Right lobe of liver (tissue), 6 donors: ENCODE results near the gene TAS2R4. TPM values are rescaled to one million over a fixed set of nuclear protein-coding genes. Genes with fewer than 3 reads are reported as not detected.

Source experiments
- ATAC-seq, 4 donors: fragments of 200-7000 bp; cut with Tn5 transposase; one replicate each; pipeline ENCODE4 v1.9.1; 2020; ENCODE audit warnings: mild to moderate bottlenecking in 4 of 4, moderate library complexity in 4 of 4
- DNase-seq, 3 donors: peaks; one replicate each; pipeline ENCODE4 v3.0.0-alpha.2; 2020
- H3K27ac ChIP-seq, 3 donors: fragments of 200-600 bp; one replicate each; pipeline ENCODE4 v1.8.0; 2022
- H3K27me3 ChIP-seq, 2 donors: fragments of 200-600 bp; one replicate each; pipeline ENCODE4 v1.8.0; 2022
- H3K36me3 ChIP-seq, 4 donors: fragments of 200-600 bp; sonication (generic) in 1 of 4; one replicate each; pipeline versions ENCODE4 v1.5.1 to v1.8.0; 2017 to 2022; ENCODE audit warnings: control low read depth in 1 of 4
- H3K4me1 ChIP-seq, 4 donors: fragments of 200-600 bp; sonication (generic) in 1 of 4; one replicate each; pipeline versions ENCODE4 v1.5.1 to v1.8.0; 2017 to 2022; ENCODE audit warnings: control low read depth in 1 of 4
- H3K4me3 ChIP-seq, 3 donors: fragments of 200-600 bp; one replicate each; pipeline ENCODE4 v1.8.0; 2022
- H3K9me3 ChIP-seq, 4 donors: fragments of 200-600 bp; sonication (generic) in 1 of 4; one replicate each; pipeline versions ENCODE4 v1.5.1 to v1.8.0; 2017 to 2022; ENCODE audit warnings: control low read depth in 1 of 4
- POLR2A ChIP-seq: fragments of 450-650 bp; IDR thresholded peaks from one replicate; pipeline ENCODE4 v1.6.1; 2017; ENCODE audit warnings: antibody characterized with exemption, mild to moderate bottlenecking
- WGBS: methylation state at CpG from one replicate; pipeline ENCODE4 v1.1.6; 2018; ENCODE audit warnings: low coverage, low lambda C conversion rate; ENCODE audit not compliant: insufficient coverage; ENCODE audit errors: missing lambda C conversion rate; 5-methylcytosine and 5-hydroxymethylcytosine counted together
- intact Hi-C, 2 donors: fragments of 100-400 bp; cut with DNase I; formaldehyde crosslinking; loops; one replicate each; pipeline versions ENCODE4 v1.11.2 to v1.14.1; 2022
- long read RNA-seq: library from polyadenylated mRNA; unstranded; transcript quantifications from one replicate; pipeline ENCODE4 v2.0.0, GENCODE V29; 2019
- total RNA-seq, 6 experiments: library from RNA; depleted of rRNA in 2 of 6; stranded (reverse); fragments of >200 nt in 2 of 6; fragmentation: NEBNext Ultra II Directional in 3 of 6; extraction: Animal tissue kit (Norgen Biotek cat#: 25700) in 3 of 6; gene quantifications; one replicate each; pipeline versions ENCODE4 v1.1.0 to v1.2.4, GENCODE V29; 2016 to 2023
- TF ChIP-seq, protein P1 (sequence below), 4 donors: fragments of 200-600 bp in 3 of 4; fragments of 450-650 bp in 1 of 4; IDR thresholded peaks; one replicate each; pipeline versions ENCODE4 v1.5.1 to v1.8.0; 2016 to 2022; ENCODE audit warnings: antibody characterized with exemption in 4 of 4, mild to moderate bottlenecking in 2 of 4
- donor health status: DM: no; HTN: yes; CAD: no.
- donor health status: DM: no; HTN: no; CAD: no.
- donor health status: DM: no; HTN: no; CAD: no.
- donor health status: DM: no; HTN: yes; CAD: no.
- donor health status: DM: no; HTN: yes; CAD: no.

TAS2R4 gene, protein sequence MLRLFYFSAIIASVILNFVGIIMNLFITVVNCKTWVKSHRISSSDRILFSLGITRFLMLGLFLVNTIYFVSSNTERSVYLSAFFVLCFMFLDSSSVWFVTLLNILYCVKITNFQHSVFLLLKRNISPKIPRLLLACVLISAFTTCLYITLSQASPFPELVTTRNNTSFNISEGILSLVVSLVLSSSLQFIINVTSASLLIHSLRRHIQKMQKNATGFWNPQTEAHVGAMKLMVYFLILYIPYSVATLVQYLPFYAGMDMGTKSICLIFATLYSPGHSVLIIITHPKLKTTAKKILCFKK
- total RNA-seq, result under 1 TPM; 0.32 to 0.74 (median 0.52) TPM
- long read RNA-seq, result 0 reads

DNA sequence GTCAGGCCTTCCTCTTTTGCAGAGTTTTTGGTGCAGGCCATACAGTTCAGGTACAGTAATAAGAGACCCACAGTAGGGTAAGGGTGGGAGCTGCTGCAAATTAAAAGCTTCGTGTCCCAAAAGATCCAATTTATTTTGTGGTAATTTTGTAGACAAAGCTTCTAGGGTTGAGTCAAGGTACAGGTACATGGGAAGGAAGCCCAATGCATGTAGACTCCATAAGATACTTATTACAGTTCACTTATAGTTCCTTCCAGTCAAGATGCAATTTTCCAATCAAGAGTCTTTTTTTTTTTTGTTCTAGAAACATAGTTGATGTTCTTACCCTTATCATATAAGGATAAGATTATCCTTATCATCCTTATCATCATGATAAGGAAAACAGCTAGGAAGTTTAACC, at the start of gene TAS2R4:
Gene TAS2R4, plus strand, starts transcription at position 301 of the 400 bp plus-strand sequence. CDS start 1,815 bp downstream, outside the sequence.
- intact Hi-C loops, result no loop called here
- DNase-seq (no peak), ATAC-seq (no peak)
- no peak within 1 kb of the TSS for H3K4me3 ChIP-seq
- TF ChIP-seq, protein P1, sequence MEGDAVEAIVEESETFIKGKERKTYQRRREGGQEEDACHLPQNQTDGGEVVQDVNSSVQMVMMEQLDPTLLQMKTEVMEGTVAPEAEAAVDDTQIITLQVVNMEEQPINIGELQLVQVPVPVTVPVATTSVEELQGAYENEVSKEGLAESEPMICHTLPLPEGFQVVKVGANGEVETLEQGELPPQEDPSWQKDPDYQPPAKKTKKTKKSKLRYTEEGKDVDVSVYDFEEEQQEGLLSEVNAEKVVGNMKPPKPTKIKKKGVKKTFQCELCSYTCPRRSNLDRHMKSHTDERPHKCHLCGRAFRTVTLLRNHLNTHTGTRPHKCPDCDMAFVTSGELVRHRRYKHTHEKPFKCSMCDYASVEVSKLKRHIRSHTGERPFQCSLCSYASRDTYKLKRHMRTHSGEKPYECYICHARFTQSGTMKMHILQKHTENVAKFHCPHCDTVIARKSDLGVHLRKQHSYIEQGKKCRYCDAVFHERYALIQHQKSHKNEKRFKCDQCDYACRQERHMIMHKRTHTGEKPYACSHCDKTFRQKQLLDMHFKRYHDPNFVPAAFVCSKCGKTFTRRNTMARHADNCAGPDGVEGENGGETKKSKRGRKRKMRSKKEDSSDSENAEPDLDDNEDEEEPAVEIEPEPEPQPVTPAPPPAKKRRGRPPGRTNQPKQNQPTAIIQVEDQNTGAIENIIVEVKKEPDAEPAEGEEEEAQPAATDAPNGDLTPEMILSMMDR (IDR thresholded peaks at IDR 0.05), result no peak
- TF ChIP-seq POLR2A, result no peak
- no peaks in the 10 kb centered on the region for H3K27me3 ChIP-seq
- H3K9me3 ChIP-seq, result no peaks in the 10 kb centered on the region
- no peak within 1 kb of the TSS for H3K27ac ChIP-seq
- peaks cover 0 to 5% (median 0%) of the 10 kb centered on the region in 4 donors for H3K36me3 ChIP-seq
- H3K4me1 ChIP-seq, result no peaks in the 10 kb centered on the region
- 100% methylated on average over 1 of the region's 1 CpG for WGBS

DNA sequence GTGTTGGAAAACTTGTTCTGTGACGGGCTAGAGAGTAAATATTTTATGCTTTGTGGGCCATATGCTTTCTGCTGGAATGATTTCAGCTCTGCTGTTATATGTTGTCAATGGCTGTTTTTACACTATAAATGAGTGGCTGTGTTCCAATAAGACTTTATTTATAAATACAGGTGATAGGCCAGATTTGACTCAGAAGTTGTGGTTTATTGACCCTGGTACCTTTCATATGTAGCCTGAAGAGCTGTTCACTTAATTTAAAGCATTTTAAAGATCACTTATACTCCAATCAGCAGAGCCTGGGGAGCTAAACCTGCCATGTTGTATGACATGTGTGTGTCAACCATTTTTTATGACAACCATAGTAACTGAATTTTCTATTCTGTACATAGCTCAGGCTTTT, 47.5 kb upstream of the TAS2R4 start:
- Histone ChIP-seq H3K27ac (no peak overlapping the region), H3K4me3 (no peak overlapping the region), H3K9me3 (no peaks in the 10 kb centered on the region), H3K27me3 (no peaks in the 10 kb centered on the region), H3K36me3 (no peaks in the 10 kb centered on the region), H3K4me1 (no peaks in the 10 kb centered on the region)
- TF ChIP-seq POLR2A, result no peak
- TF ChIP-seq, protein P1 (IDR thresholded peaks at IDR 0.05), result no peak
- DNase-seq (no peak), ATAC-seq (no peak)
- intact Hi-C loops, result no loop called here
- 100% methylated on average over 1 of the region's 1 CpG for WGBS

GRCh38 chr7:141731476-141732149, 44.9 kb upstream of the TAS2R4 start:
- H3K4me3 ChIP-seq, result no peak overlapping the region
- no peak overlapping the region for H3K27ac ChIP-seq
- TF ChIP-seq, protein P1 (IDR thresholded peaks at IDR 0.05), result no peak
- no peak for TF ChIP-seq POLR2A
- no peak for DNase-seq
- H3K9me3 ChIP-seq, result no peaks in the 10 kb centered on the region
- peak in 1 of 4 donors; percentile 35 for ATAC-seq
- no peaks in the 10 kb centered on the region for H3K27me3 ChIP-seq
- intact Hi-C loops, result no loop called here
- H3K4me1 ChIP-seq, result peaks cover 0 to 4% (median 0%) of the 10 kb centered on the region in 4 donors
- no peaks in the 10 kb centered on the region for H3K36me3 ChIP-seq
- 87% methylated on average over 20 of the region's 24 CpGs for WGBS

- TF ChIP-seq, protein P1 (IDR thresholded peaks at IDR 0.05), result no peak
- no peak for TF ChIP-seq POLR2A
- no peaks in the 10 kb centered on the region for H3K9me3 ChIP-seq
- peak overlapping the region; percentile 75 to 82 (median 80) for H3K4me3 ChIP-seq
- intact Hi-C loops, result no loop called here
- peak overlapping the region; percentile 55 to 87 (median 85) for H3K27ac ChIP-seq
- DNase-seq, result peak in 1 of 3 donors; percentile 51
- H3K36me3 ChIP-seq, result peaks cover 0 to 22% (median 6%) of the 10 kb centered on the region in 4 donors
- 40% methylated on average over 11 of the region's 11 CpGs for WGBS
- H3K27me3 ChIP-seq, result no peaks in the 10 kb centered on the region
- peaks cover 0 to 21% (median 6%) of the 10 kb centered on the region in 4 donors for H3K4me1 ChIP-seq
- peak; percentile 49 to 65 (median 60) for ATAC-seq
Observed at GRCh38 chr7:141737118-141737835, 39.2 kb upstream of the TAS2R4 start.
